ENCODE results near the gene ADAM12.

The ADAM12 gene

GRCh38 chr10:126129026-126129425, 259.3 kb downstream of the ADAM12 start:
- TF ChIP-seq CTCF (IDR thresholded peaks at IDR 0.05; ENCODE audit: low read depth, low read length, missing control alignments) = no peak
- H3K4me3 ChIP-seq (replicated peaks; ENCODE audit: low read depth, low read length) = no peak overlapping the region
- DNase-seq (ENCODE audit: extremely low read depth, low read depth) = no peak

GRCh38 chr10:126128581-126128980, 259.7 kb downstream of the ADAM12 start:
- no peak overlapping the region for H3K4me3 ChIP-seq (replicated peaks; ENCODE audit: low read depth, low read length)
- TF ChIP-seq CTCF (IDR thresholded peaks at IDR 0.05; ENCODE audit: low read depth, low read length, missing control alignments) = no peak
- DNase-seq (ENCODE audit: extremely low read depth, low read depth) = no peak

- no peak for TF ChIP-seq CTCF (IDR thresholded peaks at IDR 0.05; ENCODE audit: low read depth, low read length, missing control alignments)
- DNase-seq (ENCODE audit: extremely low read depth, low read depth) = no peak
- H3K4me3 ChIP-seq (replicated peaks; ENCODE audit: low read depth, low read length) = no peak overlapping the region
These were observed 260.7 kb downstream of the ADAM12 start for GRCh38 chr10:126127481-126128029.

GRCh38 chr10:126126866-126127265, 261.4 kb downstream of the ADAM12 start:
- no peak for DNase-seq (ENCODE audit: extremely low read depth, low read depth)
- H3K4me3 ChIP-seq (replicated peaks; ENCODE audit: low read depth, low read length) = no peak overlapping the region
- TF ChIP-seq CTCF (IDR thresholded peaks at IDR 0.05; ENCODE audit: low read depth, low read length, missing control alignments) = no peak

GRCh38 chr10:126126023-126126422, 262.3 kb downstream of the ADAM12 start:
- no peak for DNase-seq (ENCODE audit: extremely low read depth, low read depth)
- TF ChIP-seq CTCF (IDR thresholded peaks at IDR 0.05; ENCODE audit: low read depth, low read length, missing control alignments) = no peak
- no peak overlapping the region for H3K4me3 ChIP-seq (replicated peaks; ENCODE audit: low read depth, low read length)

- no peak overlapping the region for H3K4me3 ChIP-seq (replicated peaks; ENCODE audit: low read depth, low read length)
- TF ChIP-seq CTCF (IDR thresholded peaks at IDR 0.05; ENCODE audit: low read depth, low read length, missing control alignments) = no peak
- no peak for DNase-seq (ENCODE audit: extremely low read depth, low read depth)
These were observed 263.5 kb downstream of the ADAM12 start for GRCh38 chr10:126124668-126125349.
